Suprapubic skin (tissue), 3 donors: ENCODE measurements around the gene MUC6.

Experiments
- POLR2A ChIP-seq, 2 donors: fragments of 450-650 bp; IDR thresholded peaks; one replicate each; pipeline ENCODE4 v1.6.1; 2017; ENCODE audit warnings: antibody characterized with exemption in 2 of 2, mild to moderate bottlenecking in 2 of 2, moderate library complexity in 2 of 2
- TF ChIP-seq, protein P1 (sequence below), 2 donors: fragments of 200-600 bp in 1 of 2; fragments of 450-650 bp in 1 of 2; sonication (generic) in 1 of 2; IDR thresholded peaks; one replicate each; pipeline ENCODE4 v1.5.1; 2016 to 2019; ENCODE audit warnings: antibody characterized with exemption in 2 of 2, mild to moderate bottlenecking in 1 of 2, moderate library complexity in 1 of 2

DNA sequence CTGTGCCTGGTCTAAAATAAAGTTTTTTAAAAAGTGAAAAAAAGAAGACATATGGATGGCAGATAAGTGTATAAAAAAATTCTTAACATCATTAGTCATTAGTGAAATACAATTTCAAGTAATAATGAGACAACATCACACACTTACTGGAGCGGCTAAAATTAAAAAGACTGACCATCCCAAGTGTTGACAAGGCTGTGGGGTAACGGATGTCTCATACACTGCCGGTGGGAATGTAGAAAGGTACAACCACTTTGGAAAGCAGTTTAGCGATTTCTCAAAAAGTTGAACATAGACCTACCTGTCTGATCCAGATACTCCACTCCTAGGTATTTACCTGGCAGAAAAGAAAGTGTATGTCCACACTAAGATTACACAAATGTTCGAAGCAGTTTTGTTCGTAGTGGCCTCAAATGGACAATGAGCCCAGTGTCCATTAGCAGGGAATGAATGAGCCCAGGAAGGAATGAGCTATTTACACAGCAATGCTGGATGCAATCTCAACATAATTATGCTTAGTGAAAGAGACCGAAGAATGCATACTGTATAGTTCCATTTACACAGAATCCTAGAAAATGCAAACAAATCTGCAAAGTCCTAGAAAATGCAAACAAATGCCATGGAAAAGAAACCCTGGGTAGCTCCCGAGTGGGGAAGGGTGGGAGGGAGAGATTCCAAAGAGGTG is 31.4 kb upstream of the MUC6 start:
- TF ChIP-seq, protein P1, sequence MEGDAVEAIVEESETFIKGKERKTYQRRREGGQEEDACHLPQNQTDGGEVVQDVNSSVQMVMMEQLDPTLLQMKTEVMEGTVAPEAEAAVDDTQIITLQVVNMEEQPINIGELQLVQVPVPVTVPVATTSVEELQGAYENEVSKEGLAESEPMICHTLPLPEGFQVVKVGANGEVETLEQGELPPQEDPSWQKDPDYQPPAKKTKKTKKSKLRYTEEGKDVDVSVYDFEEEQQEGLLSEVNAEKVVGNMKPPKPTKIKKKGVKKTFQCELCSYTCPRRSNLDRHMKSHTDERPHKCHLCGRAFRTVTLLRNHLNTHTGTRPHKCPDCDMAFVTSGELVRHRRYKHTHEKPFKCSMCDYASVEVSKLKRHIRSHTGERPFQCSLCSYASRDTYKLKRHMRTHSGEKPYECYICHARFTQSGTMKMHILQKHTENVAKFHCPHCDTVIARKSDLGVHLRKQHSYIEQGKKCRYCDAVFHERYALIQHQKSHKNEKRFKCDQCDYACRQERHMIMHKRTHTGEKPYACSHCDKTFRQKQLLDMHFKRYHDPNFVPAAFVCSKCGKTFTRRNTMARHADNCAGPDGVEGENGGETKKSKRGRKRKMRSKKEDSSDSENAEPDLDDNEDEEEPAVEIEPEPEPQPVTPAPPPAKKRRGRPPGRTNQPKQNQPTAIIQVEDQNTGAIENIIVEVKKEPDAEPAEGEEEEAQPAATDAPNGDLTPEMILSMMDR (IDR thresholded peaks at IDR 0.05), result no peak
- no peak for TF ChIP-seq POLR2A (IDR thresholded peaks at IDR 0.05)
